ENCODE results near the gene MLST8. TPM values are rescaled to one million over a fixed set of nuclear protein-coding genes. Genes with fewer than 3 reads are reported as not detected.
"Not testable (repeated sequence)": the region's sequence is repeated elsewhere in the genome, so short reads cannot be mapped to it uniquely, and the experiment has no call there.

The MLST8 gene
- polyA plus RNA-seq, 4 donors: 38.7 to 63.2 (median 46.6) TPM

DNA sequence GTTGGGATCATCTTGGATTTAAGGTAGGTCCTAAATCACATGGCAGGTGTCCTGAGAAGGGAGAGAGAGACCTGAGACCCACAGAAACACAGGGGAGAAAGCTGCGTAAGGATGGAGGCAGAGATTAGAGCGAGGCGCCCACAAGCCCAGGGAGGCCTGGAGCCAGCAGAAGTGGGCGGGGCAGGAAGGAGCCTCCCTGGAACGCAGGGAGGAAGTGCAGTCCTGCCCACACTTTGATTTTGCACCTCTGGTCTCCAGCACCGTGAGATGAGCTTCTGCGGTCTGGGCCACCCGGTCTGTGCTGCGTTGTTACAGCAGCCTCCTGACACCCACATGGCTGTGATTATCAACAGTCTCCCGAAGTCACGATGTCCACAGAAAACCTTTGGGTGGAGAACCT, 37.3 kb downstream of the MLST8 start:
- no peak for DNase-seq (ENCODE audit: low read depth in 4 of 4, low spot score in 2 of 4)

DNA sequence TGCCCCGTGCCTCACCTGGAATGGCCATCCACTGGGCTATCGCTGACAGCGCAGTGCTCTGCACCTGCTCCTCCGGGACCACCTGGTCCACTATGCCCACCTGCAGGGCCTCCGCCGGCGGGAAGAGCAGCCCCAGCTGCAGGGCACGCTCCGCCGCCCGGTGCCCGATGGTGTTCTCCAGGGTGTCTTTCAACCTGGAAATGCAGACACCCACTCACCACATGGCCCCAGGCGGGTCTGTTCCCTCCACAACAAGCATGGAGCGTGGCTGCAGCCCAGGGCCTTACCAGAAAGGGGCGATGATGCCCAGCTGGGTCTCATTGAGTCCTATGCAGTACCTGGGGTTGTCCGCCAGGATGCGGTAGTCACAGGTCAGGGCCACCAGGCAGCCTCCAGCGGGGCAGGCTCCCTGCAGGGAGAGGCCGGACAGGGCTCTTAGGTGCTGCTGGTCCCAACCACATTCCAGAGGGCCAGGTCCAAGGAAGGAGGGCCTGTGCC, 37.8 kb downstream of the MLST8 start:
- no peak for DNase-seq (ENCODE audit: low read depth in 4 of 4, low spot score in 2 of 4)

DNA sequence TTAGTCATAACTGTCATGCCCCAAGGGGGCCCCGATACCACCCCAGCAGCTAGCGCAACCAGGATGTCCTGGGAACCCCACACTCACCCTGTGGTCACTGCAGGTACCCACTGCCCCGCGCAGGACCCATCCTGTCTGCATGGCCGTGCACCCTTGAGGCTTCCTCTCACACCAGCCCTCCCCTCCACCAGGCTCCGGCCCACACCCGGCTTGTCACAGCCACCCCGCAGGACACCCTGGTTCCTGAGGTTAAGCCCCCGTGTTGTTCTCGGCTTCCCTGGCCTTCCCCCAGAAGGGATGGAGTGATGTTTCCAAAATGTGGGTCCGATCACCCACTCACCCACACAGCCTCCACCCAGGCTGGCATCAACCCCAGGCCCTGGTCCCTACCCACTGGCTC, 38.5 kb downstream of the MLST8 start:
- DNase-seq (ENCODE audit: low read depth in 4 of 4, low spot score in 2 of 4): no peak

DNA sequence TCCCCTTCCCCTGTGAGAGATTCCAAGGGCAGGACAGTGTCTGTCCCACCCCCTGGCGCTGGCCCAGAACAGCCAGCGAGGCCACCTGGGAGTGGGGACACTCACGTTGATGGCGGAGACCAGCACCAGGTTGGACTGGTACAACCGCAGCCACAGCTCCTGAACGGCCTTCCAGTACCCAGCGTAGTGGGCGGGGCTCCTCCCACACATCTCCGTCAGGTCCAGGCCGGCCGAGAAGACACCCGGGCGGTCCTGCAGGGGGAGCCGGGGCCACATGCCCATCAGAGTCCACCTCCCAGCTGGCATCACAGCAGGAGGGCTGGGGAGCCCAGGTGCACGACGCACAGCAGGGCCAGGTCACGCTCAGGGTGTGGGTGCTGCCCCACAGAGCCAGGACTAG, 39.0 kb downstream of the MLST8 start:
- no peak for DNase-seq (ENCODE audit: low read depth in 4 of 4, low spot score in 2 of 4)

DNA sequence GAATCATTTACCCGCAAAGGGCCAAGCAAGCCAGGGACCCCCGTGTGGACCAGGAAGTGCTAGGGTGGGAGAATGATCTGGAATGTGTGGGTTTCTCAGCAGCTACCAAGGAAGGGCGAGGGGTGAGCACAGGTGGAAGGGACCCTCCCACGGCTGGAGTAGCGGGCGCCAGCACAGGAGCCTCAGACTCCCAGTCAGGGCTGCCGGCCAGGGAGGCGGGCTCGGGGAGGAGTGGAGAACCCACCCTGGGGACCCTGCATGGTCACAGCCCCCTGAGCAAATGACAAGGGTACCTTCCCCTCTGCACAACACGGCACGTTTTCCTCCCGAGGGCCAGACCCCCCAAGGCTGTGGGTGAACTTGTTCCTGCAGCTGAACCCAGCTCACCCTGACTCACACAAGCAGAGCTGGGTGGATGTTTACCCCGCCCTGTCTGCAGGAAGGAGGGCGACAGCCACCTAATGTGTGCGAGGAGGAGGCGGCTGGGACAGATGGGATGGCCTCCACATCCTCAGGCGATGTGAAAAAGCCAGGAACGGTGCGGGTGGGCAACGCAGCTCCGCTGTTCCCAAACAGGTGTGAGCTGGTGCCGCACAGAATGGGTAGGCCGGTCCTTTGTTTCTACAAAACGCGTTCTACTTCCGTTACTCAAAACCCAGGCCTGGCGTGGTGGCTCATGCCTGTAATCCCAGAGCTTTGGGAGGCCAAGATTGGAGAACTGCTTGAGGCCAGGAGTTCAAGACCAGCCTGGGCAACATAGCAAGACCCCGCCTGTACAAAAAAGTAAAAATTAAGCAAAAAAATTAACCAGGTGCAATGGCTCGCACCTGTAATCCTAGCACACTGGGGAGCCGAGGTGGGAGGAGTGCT, 39.9 kb downstream of the MLST8 start:
- DNase-seq (ENCODE audit: low read depth in 4 of 4, low spot score in 2 of 4): no peak

DNA sequence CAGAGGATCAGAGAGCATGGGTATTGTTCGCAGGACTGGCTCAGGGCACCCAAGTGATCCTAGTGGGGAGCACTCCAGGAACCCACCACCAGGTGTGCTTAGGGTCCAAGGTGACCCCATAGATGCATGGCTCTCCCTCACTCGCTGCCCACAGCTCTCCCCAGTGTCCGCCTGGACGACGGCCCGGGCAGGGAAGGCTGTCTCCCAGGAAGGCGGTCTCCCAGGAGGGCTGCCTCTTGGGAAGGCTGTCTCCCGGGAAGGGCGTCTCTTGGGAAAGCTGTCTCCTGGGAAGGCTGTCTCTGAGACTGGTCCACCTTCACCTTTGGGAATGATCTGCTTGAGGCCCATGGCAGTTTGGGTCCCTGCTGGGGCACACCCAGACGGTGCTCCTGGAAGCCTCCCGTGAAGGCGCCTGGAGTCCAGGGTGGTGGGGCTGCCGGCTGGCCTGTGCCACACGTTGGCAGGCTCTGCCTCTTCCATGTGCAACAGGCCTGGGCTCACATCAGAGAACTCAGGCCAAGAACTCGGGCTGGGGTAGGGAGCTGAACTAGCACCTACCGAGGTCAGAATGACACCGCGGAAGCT, 41.1 kb downstream of the MLST8 start:
- no peak for DNase-seq (ENCODE audit: low read depth in 4 of 4, low spot score in 2 of 4)

DNA sequence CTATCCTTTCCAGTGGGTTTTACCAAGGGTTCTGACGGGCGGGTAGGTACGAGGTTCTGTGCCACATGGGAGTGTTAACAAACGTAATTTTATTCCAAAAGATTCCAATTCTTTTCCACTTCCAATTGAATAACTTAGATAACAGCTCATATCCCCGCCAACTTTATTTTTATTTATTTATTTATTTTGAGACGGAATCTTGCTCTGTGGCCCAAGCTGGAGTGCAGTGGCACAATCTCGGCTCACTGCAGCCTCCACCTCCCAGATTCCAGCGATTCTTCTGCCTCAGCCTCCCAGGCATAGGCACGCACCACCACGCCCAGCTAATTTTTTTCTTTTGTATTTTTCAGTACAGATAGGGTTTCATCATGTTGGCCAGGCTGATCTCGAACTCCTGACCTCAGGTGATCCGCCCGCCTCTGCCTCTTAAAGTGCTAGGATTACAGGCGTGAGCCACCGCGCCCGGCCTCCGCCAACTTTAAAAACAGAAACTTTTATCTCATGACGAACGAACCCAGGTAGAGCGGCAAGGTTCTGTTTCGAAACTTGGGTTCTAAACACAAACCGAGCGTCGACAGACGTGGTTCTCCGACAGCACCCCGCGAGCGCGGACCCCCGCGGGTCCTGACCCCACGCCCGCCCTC, 45.5 kb downstream of the MLST8 start:
- DNase-seq (ENCODE audit: low read depth in 4 of 4, low spot score in 2 of 4): no peak

DNA sequence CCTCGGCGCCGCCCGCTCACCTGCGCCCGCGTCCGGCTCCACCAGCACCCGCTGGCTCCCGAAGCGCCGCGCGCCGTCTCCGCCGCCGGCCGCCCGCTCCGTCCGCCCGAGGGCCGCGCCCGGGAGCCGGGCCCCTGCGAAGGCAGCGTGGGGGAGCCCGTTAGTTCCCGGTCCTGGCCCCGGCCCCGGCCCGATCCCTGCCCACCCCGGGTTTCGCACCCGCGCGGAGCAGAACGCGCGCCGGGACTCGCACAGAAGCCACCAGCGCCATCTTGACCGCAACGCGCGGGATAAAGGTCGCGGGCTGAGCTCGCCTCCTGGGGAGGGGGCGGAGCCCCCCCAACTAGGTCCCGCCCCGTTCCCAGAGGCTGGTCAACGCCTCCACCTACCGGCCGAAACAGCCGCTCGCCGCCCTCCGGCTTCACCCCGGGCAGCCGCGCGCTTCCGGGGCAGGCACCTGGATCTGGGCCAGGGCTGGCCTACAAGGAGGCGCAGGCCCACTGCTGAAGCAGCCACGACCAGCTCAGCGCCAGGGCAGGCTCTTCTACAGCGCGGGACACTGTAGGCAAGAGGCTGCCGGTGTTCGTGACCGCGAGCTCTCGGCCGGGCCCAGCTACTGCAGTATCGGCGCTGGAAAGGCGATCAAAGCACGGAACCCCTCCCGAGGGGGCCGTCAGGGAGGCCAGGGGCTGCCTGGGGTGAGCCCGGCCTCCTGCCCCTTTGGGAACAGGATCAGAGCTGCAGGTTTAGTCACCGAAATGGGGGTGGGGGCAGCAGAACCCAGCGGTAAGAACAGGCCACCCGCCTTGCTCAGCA, 46.2 kb downstream of the MLST8 start, which contains the start of gene ECI1:
Gene ECI1 (minus strand): TSS at position 292 of the 816 bp plus-strand sequence. CDS start 21 bp downstream, at position 271.
- peak in 3 of 4 donors; percentile 82 to 86 (median 82) for DNase-seq (ENCODE audit: low read depth in 4 of 4, low spot score in 2 of 4)

DNA sequence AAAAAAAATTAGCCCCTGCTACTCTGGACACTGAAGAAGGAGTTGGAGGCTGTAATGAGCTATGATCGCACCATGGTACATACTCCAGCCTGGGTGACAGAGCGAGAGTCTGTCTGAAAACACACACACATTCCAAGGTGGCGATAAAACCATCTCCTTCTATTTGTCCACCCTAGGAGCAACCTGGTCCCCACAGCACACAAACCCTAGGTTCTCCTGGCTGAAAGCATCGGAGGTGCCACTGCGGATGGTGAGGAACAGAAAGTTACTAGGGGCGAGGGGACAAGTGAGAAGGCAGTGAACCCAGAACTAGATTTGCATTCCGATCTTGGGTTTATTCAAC, 47.5 kb downstream of the MLST8 start:
- no peak for DNase-seq (ENCODE audit: low read depth in 4 of 4, low spot score in 2 of 4)

DNA sequence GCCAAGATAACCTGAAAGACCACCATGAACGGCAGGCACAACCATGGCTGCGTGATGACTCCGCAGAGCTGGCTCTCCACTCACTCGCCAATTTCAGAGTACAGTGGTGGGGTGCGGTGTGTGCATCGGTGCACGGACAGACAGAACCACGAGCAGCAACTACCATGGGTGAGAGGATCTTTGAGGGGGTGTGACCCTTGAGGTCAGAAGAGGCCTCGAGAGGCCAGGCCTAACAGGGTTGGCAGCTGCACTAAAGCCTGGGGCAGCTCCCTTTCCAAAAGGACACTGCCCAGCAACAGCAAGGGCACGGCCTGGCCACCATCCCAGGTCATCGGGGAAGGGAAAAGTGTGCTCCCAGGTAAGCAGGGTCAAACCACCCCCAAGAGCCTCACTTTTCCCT, 48.0 kb downstream of the MLST8 start:
- DNase-seq (ENCODE audit: low read depth in 4 of 4, low spot score in 2 of 4): no peak

DNA sequence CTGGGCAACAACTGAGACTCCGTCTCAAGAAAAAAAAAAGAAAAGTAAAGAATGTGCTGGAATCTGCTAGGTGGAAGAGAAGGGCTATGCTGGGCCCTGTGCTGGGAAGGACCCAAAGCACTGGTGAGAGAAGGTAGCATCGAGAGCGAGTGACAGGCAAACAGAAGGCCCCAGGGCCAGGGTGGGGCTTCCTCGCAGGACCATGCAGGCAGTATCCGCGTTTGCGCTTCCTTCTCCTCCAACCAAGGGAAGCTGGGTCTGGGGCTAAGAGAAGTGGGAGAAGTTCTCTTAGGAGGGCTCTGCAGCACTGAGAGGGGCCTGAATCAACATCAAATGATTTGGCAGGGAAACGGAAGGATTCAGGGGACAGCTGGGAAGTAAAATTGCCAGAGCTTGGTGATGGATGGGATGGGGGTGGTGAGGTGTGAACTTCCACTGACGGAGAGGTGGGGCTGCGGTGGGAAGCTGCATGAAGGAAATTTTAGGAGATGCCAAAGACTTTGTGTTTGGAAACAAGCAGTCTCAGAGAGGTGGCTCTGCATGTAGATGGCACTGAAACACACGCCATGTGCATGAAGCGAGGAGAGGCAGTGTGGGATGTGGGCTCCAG, 51.4 kb downstream of the MLST8 start:
- DNase-seq (ENCODE audit: low read depth in 4 of 4, low spot score in 2 of 4): no peak

DNA sequence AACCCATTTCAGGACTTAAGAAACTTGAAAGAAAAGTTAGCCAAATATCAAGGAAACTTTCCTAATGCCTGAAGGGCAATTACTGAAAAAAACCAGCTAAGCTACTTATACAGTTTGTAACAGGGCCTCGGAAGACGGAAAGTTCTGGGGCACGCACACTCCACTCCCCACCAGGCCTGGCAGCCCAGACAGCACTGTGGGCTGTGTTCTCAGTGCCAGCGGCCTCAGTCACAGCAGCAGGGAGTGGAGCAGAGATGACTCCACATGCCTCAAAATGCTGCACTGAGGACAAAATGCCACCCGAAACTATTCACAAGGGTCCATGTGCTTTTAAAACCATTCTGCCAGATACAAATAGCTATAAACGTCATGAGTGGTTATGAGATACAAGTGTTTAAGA, 52.5 kb downstream of the MLST8 start:
- DNase-seq (ENCODE audit: low read depth in 4 of 4, low spot score in 2 of 4): no peak

DNA sequence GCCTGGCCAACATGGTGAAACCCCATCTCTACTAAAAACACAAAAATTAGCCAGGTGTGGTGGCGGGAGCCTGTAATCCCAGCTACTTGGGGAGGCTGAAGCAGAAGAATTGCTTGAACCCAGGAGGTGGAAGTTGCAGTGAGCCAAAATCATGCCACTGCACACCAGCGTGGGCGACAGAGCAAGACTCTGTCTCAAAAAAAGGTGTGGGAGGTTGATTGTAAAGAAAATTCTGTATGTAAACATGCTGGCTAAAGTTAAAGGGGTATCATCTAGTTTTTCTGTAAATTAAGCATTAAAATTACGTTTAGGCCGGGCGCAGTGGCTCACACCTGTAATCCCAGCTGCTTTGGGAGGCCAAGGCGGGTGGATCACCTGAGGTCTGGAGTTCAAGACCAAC, 53.3 kb downstream of the MLST8 start:
- not testable (repeated sequence) for DNase-seq (ENCODE audit: low read depth in 4 of 4, low spot score in 2 of 4)

Other genes starting within 250 kb of the MLST8 start
- 100 to 1,000 TPM; 129 to 144 (median 136) TPM for gene NDUFB10, start 245.9 kb upstream of the MLST8 start, polyA plus RNA-seq (ENCODE audit: insufficient read length in 4 of 4)
- gene RPS2, start 240.6 kb upstream of the MLST8 start, polyA plus RNA-seq (ENCODE audit: insufficient read length in 4 of 4): 1,000 to 10,000 TPM; 1,679 to 2,513 (median 2,183) TPM
- not detected for gene RNF151, start 238.6 kb upstream of the MLST8 start, polyA plus RNA-seq (ENCODE audit: insufficient read length in 4 of 4)
- gene TBL3, start 233.4 kb upstream of the MLST8 start, polyA plus RNA-seq (ENCODE audit: insufficient read length in 4 of 4): 10 to 100 TPM; 27.8 to 49.6 (median 41.1) TPM
- 1 to 10 TPM in 2 of 4 donors, under 1 TPM in 2; 0.40 to 2.0 (median 1.1) TPM for gene NOXO1, start 224.0 kb upstream of the MLST8 start, polyA plus RNA-seq (ENCODE audit: insufficient read length in 4 of 4)
- 10 to 100 TPM; 20.1 to 31.6 (median 28.5) TPM for gene GFER, start 221.3 kb upstream of the MLST8 start, polyA plus RNA-seq (ENCODE audit: insufficient read length in 4 of 4)
- 1 to 10 TPM; 1.8 to 2.4 (median 1.9) TPM for gene SYNGR3, start 215.5 kb upstream of the MLST8 start, polyA plus RNA-seq (ENCODE audit: insufficient read length in 4 of 4)
- gene ZNF598, start 195.6 kb upstream of the MLST8 start, polyA plus RNA-seq (ENCODE audit: insufficient read length in 4 of 4): 10 to 100 TPM; 13.8 to 30.8 (median 26.6) TPM
- gene NPW, start 185.7 kb upstream of the MLST8 start, polyA plus RNA-seq (ENCODE audit: insufficient read length in 4 of 4): 10 to 100 TPM in 2 of 4 donors, 1 to 10 TPM in 2; 3.0 to 16.3 (median 9.7) TPM
- gene NHERF2, start 178.6 kb upstream of the MLST8 start, polyA plus RNA-seq (ENCODE audit: insufficient read length in 4 of 4): 100 to 1,000 TPM; 103 to 184 (median 146) TPM
- 10 to 100 TPM; 15.4 to 29.1 (median 25.3) TPM for gene NTHL1, start 157.6 kb upstream of the MLST8 start, polyA plus RNA-seq (ENCODE audit: insufficient read length in 4 of 4)
- gene TSC2, start 157.5 kb upstream of the MLST8 start, polyA plus RNA-seq (ENCODE audit: insufficient read length in 4 of 4): 100 to 1,000 TPM; 104 to 188 (median 148) TPM
- gene PKD1, start 69.6 kb upstream of the MLST8 start, polyA plus RNA-seq (ENCODE audit: insufficient read length in 4 of 4): 100 to 1,000 TPM in 2 of 4 donors, 10 to 100 TPM in 2; 48.3 to 128 (median 95.9) TPM
- 1 to 10 TPM; 2.5 to 4.6 (median 3.1) TPM for gene RAB26, start 56.8 kb upstream of the MLST8 start, polyA plus RNA-seq (ENCODE audit: insufficient read length in 4 of 4)
- 10 to 100 TPM; 42.9 to 63.3 (median 55.5) TPM for gene TRAF7, start 49.7 kb upstream of the MLST8 start, polyA plus RNA-seq (ENCODE audit: insufficient read length in 4 of 4)
- 1 to 10 TPM; 1.4 to 2.8 (median 2.0) TPM for gene CASKIN1, start 8.8 kb upstream of the MLST8 start, polyA plus RNA-seq (ENCODE audit: insufficient read length in 4 of 4)
- gene BRICD5, start 5.4 kb downstream of the MLST8 start, polyA plus RNA-seq (ENCODE audit: insufficient read length in 4 of 4): 10 to 100 TPM in 1 of 4 donors, 1 to 10 TPM in 3; 3.5 to 11.6 (median 8.2) TPM
- gene PGP, start 9.4 kb downstream of the MLST8 start, polyA plus RNA-seq (ENCODE audit: insufficient read length in 4 of 4): 10 to 100 TPM; 13.8 to 19.3 (median 17.4) TPM
- gene E4F1, start 18.1 kb downstream of the MLST8 start, polyA plus RNA-seq (ENCODE audit: insufficient read length in 4 of 4): 10 to 100 TPM; 14.7 to 25.8 (median 22.3) TPM
- 1 to 10 TPM in 3 of 4 donors, under 1 TPM in 1; 0.55 to 1.8 (median 1.2) TPM for gene DNASE1L2, start 31.0 kb downstream of the MLST8 start, polyA plus RNA-seq (ENCODE audit: insufficient read length in 4 of 4)
- 100 to 1,000 TPM in 1 of 4 donors, 10 to 100 TPM in 3; 60.0 to 104 (median 80.2) TPM for gene ECI1, start 46.1 kb downstream of the MLST8 start, polyA plus RNA-seq (ENCODE audit: insufficient read length in 4 of 4)
- 100 to 1,000 TPM; 179 to 229 (median 214) TPM for gene RNPS1, start 62.7 kb downstream of the MLST8 start, polyA plus RNA-seq (ENCODE audit: insufficient read length in 4 of 4)
- 1 to 10 TPM; 5.1 to 6.9 (median 6.1) TPM for gene ABCA3, start 135.3 kb downstream of the MLST8 start, polyA plus RNA-seq (ENCODE audit: insufficient read length in 4 of 4)
- 10 to 100 TPM in 3 of 4 donors, 1 to 10 TPM in 1; 8.8 to 14.1 (median 11.2) TPM for gene CCNF, start 224.0 kb downstream of the MLST8 start, polyA plus RNA-seq (ENCODE audit: insufficient read length in 4 of 4)

Measured in left renal cortex interstitium (tissue), 4 donors.